ENCODE measurements around the gene GPR137. TPM values are rescaled to one million over a fixed set of nuclear protein-coding genes. Genes with fewer than 3 reads are reported as not detected.
"Not testable (repeated sequence)": the region's sequence is repeated elsewhere in the genome, so short reads cannot be mapped to it uniquely, and the experiment has no call there.

GPR137 gene
- total RNA-seq, 1 experiment from 2014 or later = 33.3 TPM

DNA sequence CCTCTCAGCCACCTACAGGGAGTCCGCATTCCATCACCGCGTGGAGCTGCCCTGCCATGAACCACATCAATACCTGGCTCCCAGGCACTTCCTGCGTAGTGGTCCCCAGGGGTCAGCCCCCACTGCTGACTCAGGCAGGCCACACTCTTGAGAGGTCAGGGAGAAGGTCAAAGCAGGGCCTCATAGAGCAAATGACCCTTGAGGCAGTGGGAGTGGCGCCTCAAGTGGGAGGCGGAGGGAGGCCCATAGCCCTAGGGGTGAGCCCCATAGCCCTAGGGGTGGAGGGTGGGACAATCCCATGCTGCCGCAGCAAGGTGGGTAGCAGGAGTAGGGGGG lies 37.2 kb downstream of the GPR137 start:
- CTCF ChIA-PET = no interaction called here

DNA sequence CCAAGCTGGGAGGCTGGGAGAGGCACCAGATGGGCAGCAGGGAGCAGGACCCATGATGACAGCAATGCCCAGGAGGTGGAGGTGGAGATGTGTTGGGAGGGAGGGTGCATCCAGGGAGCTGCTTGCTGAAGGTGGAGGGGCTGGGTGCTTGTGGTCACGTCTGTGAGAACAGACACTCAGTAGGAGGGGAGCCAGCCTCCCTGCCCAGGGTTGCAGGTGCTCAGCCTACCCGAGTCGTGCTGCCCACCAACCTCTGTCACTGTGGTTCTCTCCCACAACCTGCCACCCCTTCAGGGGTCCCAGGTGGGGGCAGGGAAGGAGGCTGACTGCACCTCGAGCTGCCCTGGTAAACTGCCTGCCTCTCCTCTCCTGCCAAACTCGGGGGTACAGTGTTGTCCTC lies 37.7 kb downstream of the GPR137 start:
- no peak for DNase-seq
- intact Hi-C loops (cut with micrococcal nuclease; ENCODE audit: unreplicated experiment) = no loop called here
- Mint-ChIP-seq H3K9me3 (ENCODE audit: low read depth, unreplicated experiment) (peaks cover 3% of the 10 kb centered on the region), H3K27me3 (ENCODE audit: unreplicated experiment) (no peaks in the 10 kb centered on the region), H3K4me1 (ENCODE audit: low read depth, unreplicated experiment) (peaks cover 27% of the 10 kb centered on the region), H3K27ac (ENCODE audit: unreplicated experiment) (no peak overlapping the region), H3K4me3 (ENCODE audit: low read depth, unreplicated experiment) (no peak overlapping the region), H3K36me3 (ENCODE audit: insufficient read depth, unreplicated experiment) (peaks cover 44% of the 10 kb centered on the region)
- CTCF ChIA-PET = no interaction called here
- no TSS peak for BruUV-seq (replicated peaks)
- no peak for TF ChIP-seq CTCF (IDR thresholded peaks at IDR 0.05; ENCODE audit: unreplicated experiment)

More for the DNA sequence above, 37.2 kb downstream of the GPR137 start:
- peaks cover 1% of the 10 kb centered on the region for H3K9me3 Mint-ChIP-seq (ENCODE audit: low read depth, unreplicated experiment)
- peaks cover 49% of the 10 kb centered on the region for H3K36me3 Mint-ChIP-seq (ENCODE audit: insufficient read depth, unreplicated experiment)
- intact Hi-C loops (cut with micrococcal nuclease; ENCODE audit: unreplicated experiment) = no loop called here
- BruUV-seq (replicated peaks) = no TSS peak
- H3K4me1 Mint-ChIP-seq (ENCODE audit: low read depth, unreplicated experiment) = peaks cover 27% of the 10 kb centered on the region
- no peak for TF ChIP-seq CTCF (IDR thresholded peaks at IDR 0.05; ENCODE audit: unreplicated experiment)
- no peak overlapping the region for H3K27ac Mint-ChIP-seq (ENCODE audit: unreplicated experiment)
- H3K4me3 Mint-ChIP-seq (ENCODE audit: low read depth, unreplicated experiment) = no peak overlapping the region
- no peak for DNase-seq
- H3K27me3 Mint-ChIP-seq (ENCODE audit: unreplicated experiment) = no peaks in the 10 kb centered on the region

GRCh38 chr11:64323984-64324383 lies 38.3 kb downstream of the GPR137 start:
- DNase-seq; CTCF ChIA-PET; H3K27ac Mint-ChIP-seq (ENCODE audit: unreplicated experiment); H3K27me3 Mint-ChIP-seq (ENCODE audit: unreplicated experiment); H3K4me3 Mint-ChIP-seq (ENCODE audit: low read depth, unreplicated experiment); BruUV-seq (replicated peaks); intact Hi-C loops (cut with micrococcal nuclease; ENCODE audit: unreplicated experiment); H3K9me3 Mint-ChIP-seq (ENCODE audit: low read depth, unreplicated experiment): not testable (repeated sequence)
- Mint-ChIP-seq H3K36me3 (ENCODE audit: insufficient read depth, unreplicated experiment) (peaks cover 38% of the 10 kb centered on the region), H3K4me1 (ENCODE audit: low read depth, unreplicated experiment) (peaks cover 23% of the 10 kb centered on the region)

DNA sequence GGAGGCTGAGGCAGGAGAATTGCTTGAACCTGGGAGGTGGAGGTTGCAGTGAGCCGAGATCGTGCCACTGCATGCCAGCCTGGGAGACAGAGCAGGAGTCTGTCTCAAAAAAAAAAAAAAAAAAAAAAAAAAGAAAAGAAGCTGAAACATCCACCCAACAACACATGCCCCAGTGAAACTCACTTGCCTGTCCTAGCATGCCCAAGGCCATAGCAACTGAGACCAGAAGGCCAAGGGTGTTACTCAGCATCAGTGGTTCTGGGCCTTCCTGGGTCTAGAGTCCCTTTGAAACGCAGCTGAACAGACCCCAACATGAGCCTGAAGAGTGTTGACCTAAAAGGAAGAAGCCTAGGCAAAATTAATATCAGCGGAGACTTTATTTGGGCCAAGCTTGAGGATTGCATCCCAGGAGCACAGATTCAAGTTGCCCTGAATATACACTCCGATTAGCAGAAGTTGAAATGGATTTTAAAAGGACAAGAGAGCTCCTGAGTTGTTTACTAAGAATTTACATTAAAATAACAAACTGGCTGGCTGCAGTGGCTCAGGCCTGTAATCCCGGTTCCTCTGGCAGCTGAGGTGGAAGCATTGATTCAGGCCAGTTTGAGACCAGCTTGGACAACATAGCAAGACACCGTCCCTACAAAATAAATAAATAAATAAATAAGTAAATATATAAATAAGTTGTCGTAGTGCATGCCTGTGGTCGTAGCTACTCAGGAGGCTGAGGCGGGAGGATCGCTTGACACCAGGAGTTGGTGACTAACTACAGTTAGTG lies 39.2 kb downstream of the GPR137 start:
- intact Hi-C loops (cut with micrococcal nuclease; ENCODE audit: unreplicated experiment) = no loop called here
- H3K9me3 Mint-ChIP-seq (ENCODE audit: low read depth, unreplicated experiment) = peaks cover 3% of the 10 kb centered on the region
- no TSS peak for BruUV-seq (replicated peaks)

More for the DNA sequence above, 39.2 kb downstream of the GPR137 start:
- no peak for DNase-seq
- CTCF ChIA-PET = no interaction called here
- Mint-ChIP-seq H3K27ac (ENCODE audit: unreplicated experiment) (no peak overlapping the region), H3K4me1 (ENCODE audit: low read depth, unreplicated experiment) (peaks cover 15% of the 10 kb centered on the region), H3K4me3 (ENCODE audit: low read depth, unreplicated experiment) (no peak overlapping the region), H3K36me3 (ENCODE audit: insufficient read depth, unreplicated experiment) (peaks cover 29% of the 10 kb centered on the region), H3K27me3 (ENCODE audit: unreplicated experiment) (no peaks in the 10 kb centered on the region)
- no peak for TF ChIP-seq CTCF (IDR thresholded peaks at IDR 0.05; ENCODE audit: unreplicated experiment)
